Measurements from ENCODE around the gene HFM1.
"Not testable (repeated sequence)": the region's sequence is repeated elsewhere in the genome, so short reads cannot be mapped to it uniquely, and the experiment has no call there.

HFM1 gene

GRCh38 chr1:91404151-91405012 lies at the start of gene HFM1:
TSS of gene HFM1 (minus strand) at chr1:91404837. CDS start at chr1:91401082, 3,755 bp downstream.
- peak; percentile 81 for DNase-seq

GRCh38 chr1:91454136-91454535 lies 49.5 kb upstream of the HFM1 start:
- DNase-seq, result peak; percentile 42

GRCh38 chr1:91450260-91450659 lies 45.6 kb upstream of the HFM1 start:
- DNase-seq, result no peak

- DNase-seq, result not testable (repeated sequence)
Observed at GRCh38 chr1:91447782-91448181, 43.1 kb upstream of the HFM1 start.

GRCh38 chr1:91441980-91442379 lies 37.3 kb upstream of the HFM1 start:
- DNase-seq, result not testable (repeated sequence)

GRCh38 chr1:91440847-91441246 lies 36.2 kb upstream of the HFM1 start:
- peak; percentile 49 for DNase-seq

- no peak for DNase-seq
Observed at GRCh38 chr1:91439016-91439415, 34.4 kb upstream of the HFM1 start.

- DNase-seq, result no peak
Observed at GRCh38 chr1:91428182-91428798, 23.7 kb upstream of the HFM1 start.

GRCh38 chr1:91427741-91428140 lies 23.1 kb upstream of the HFM1 start:
- no peak for DNase-seq

GRCh38 chr1:91422523-91422922 lies 17.9 kb upstream of the HFM1 start:
- not testable (repeated sequence) for DNase-seq

- DNase-seq, result no peak
Observed at GRCh38 chr1:91412371-91412770, 7.7 kb upstream of the HFM1 start.

- DNase-seq, result peak; percentile 53
Observed at GRCh38 chr1:91406773-91407389, 2.2 kb upstream of the HFM1 start.

- peak; percentile 76 for DNase-seq
Observed at GRCh38 chr1:91402023-91402422, 2.6 kb downstream of the HFM1 start.

GRCh38 chr1:91400133-91400725 lies 4.4 kb downstream of the HFM1 start:
- no peak for DNase-seq

GRCh38 chr1:91398291-91398690 lies 6.3 kb downstream of the HFM1 start:
- DNase-seq, result no peak

- no peak for DNase-seq
Observed at GRCh38 chr1:91397605-91398004, 7.0 kb downstream of the HFM1 start.

GRCh38 chr1:91393042-91393441 lies 11.6 kb downstream of the HFM1 start:
- DNase-seq, result no peak

GRCh38 chr1:91386109-91386508 lies 18.5 kb downstream of the HFM1 start:
- DNase-seq, result no peak

GRCh38 chr1:91383456-91383855 lies 21.2 kb downstream of the HFM1 start:
- no peak for DNase-seq

- DNase-seq, result peak; percentile 13
Observed at GRCh38 chr1:91381844-91382243, 22.8 kb downstream of the HFM1 start.

GRCh38 chr1:91374086-91374485 lies 30.6 kb downstream of the HFM1 start:
- no peak for DNase-seq

- not testable (repeated sequence) for DNase-seq
Observed at GRCh38 chr1:91372230-91372629, 32.4 kb downstream of the HFM1 start.

- DNase-seq, result peak; percentile 52
Observed at GRCh38 chr1:91349524-91349923, 55.1 kb downstream of the HFM1 start.

Measured in OCI-M1 (cell line).